IPS-NIHi11 (cell line): Measurements from ENCODE around the gene ACSL3.
"Not testable (repeated sequence)": the region's sequence is repeated elsewhere in the genome, so short reads cannot be mapped to it uniquely, and the experiment has no call there.

Experiments used
- DNase-seq: peaks from one replicate; pipeline ENCODE4 v3.0.0; 2012; ENCODE audit warnings: mixed read lengths, low spot score

ACSL3 gene

GRCh38 chr2:222915092-222915957 is 54.5 kb downstream of the ACSL3 start:
- DNase-seq, result no peak

- no peak for DNase-seq
These were observed 55.7 kb downstream of the ACSL3 start for GRCh38 chr2:222916229-222917197.

GRCh38 chr2:222917212-222917611 is 56.4 kb downstream of the ACSL3 start:
- DNase-seq, result not testable (repeated sequence)

GRCh38 chr2:222919841-222920526 is 59.1 kb downstream of the ACSL3 start:
- no peak for DNase-seq

- DNase-seq, result no peak
These were observed 59.9 kb downstream of the ACSL3 start for GRCh38 chr2:222920657-222921186.

- no peak for DNase-seq
These were observed 61.4 kb downstream of the ACSL3 start for GRCh38 chr2:222922019-222922800.

GRCh38 chr2:222926915-222927314 is 66.1 kb downstream of the ACSL3 start:
- no peak for DNase-seq

- no peak for DNase-seq
These were observed 66.8 kb downstream of the ACSL3 start for GRCh38 chr2:222927600-222927999.

GRCh38 chr2:222928335-222928734 is 67.5 kb downstream of the ACSL3 start:
- no peak for DNase-seq

GRCh38 chr2:222930862-222931261 is 70.0 kb downstream of the ACSL3 start:
- no peak for DNase-seq

- DNase-seq, result no peak
These were observed 70.8 kb downstream of the ACSL3 start for GRCh38 chr2:222931659-222932058.

- DNase-seq, result no peak
These were observed 72.6 kb downstream of the ACSL3 start for GRCh38 chr2:222933458-222933857.

- no peak for DNase-seq
These were observed 75.0 kb downstream of the ACSL3 start for GRCh38 chr2:222935688-222936298.

- DNase-seq, result no peak
These were observed 75.9 kb downstream of the ACSL3 start for GRCh38 chr2:222936705-222937104.

- DNase-seq, result no peak
These were observed 77.5 kb downstream of the ACSL3 start for GRCh38 chr2:222938327-222938726.

- peak; percentile 66 for DNase-seq
These were observed 78.5 kb downstream of the ACSL3 start for GRCh38 chr2:222939208-222939856.

- no peak for DNase-seq
These were observed 79.1 kb downstream of the ACSL3 start for GRCh38 chr2:222939979-222940378.

GRCh38 chr2:222941510-222942032 is 80.7 kb downstream of the ACSL3 start:
- DNase-seq, result no peak

- DNase-seq, result no peak
These were observed 81.7 kb downstream of the ACSL3 start for GRCh38 chr2:222942561-222942960.

- no peak for DNase-seq
These were observed 82.1 kb downstream of the ACSL3 start for GRCh38 chr2:222942977-222943376.
